GM21717 (cell line): ENCODE results near the gene FAM20C.

Experiments
- ATAC-seq: cut with Tn5 transposase; IDR thresholded peaks from one replicate; pipeline ENCODE4 v1.9.1; 2021; ENCODE audit warnings: mild to moderate bottlenecking, moderate library complexity; ENCODE audit not compliant: unreplicated experiment

FAM20C gene

GRCh38 chr7:191981-192649 lies at the start of gene FAM20C:
Gene FAM20C (plus strand): TSS chr7:192571. CDS start chr7:193200, 629 bp downstream.
- no peak for ATAC-seq

GRCh38 chr7:143145-143751 lies 49.1 kb upstream of the FAM20C start:
- no peak for ATAC-seq

DNA sequence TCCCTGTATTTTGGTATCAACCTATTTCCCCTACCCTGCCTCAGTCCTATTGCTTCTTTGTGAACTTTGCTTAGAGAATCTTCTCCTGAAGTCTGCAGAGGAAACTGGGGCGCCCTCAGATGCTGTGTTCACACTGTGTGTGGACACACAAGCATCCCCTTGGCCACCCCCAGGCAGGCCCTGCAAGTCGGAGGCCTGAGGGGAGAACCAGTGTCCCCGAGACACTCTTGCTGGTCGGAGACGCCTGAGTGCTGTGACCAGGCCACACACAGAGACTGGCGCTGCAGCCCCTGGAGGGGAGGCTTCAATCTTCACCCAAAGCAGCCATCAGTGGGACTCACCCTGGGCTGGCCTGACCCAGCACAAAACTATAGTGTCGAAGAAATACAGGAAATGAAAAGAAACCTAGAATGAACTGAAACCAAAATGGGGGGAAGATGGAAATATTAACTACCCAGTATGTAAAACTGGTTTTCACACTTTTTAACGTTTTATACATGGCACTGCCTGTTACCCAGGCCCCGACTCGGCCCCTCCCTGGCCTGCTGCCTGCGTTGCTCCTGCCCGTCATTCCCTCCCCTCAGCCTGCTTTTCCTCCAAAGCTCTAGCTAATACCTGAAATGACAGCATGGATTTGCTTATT lies 48.4 kb upstream of the FAM20C start:
- ATAC-seq: no peak

DNA sequence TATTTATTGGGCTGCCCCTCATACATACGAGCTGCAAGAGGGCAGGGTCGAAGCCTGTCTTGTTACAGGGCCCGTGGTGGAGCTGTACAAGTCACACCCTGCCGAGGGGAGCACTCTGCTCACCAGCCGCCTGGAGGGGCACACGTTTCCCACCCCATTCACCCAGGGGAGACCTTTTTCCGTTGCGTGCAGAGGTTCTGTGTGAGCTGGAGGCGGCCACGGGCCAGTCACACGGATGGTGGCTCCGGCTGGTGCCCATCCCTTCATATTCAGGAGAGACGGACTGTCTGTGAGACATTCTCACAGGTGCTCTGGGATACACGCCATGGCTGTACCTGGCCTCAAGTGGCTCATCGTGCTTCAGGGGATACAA lies 47.9 kb upstream of the FAM20C start:
- no peak for ATAC-seq

GRCh38 chr7:145863-146262 lies 46.5 kb upstream of the FAM20C start:
- no peak for ATAC-seq

DNA sequence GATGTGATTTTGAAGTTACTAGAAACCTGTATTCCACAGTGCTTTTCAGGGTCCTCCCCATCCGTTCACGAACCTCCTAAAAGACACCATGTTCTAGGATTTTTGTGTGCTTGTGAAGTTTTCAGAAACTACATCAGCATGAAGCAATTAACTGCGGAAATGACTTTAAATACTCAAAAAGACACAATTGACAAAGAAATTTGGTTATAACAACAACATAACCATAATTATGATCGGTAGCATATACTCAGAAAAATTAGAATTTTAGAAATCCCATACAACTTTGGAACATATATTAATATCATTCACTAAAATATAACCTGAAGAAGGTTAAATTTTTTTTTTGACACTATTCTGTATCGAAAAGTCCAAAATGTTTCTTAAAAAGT lies 43.8 kb upstream of the FAM20C start:
- no peak for ATAC-seq

DNA sequence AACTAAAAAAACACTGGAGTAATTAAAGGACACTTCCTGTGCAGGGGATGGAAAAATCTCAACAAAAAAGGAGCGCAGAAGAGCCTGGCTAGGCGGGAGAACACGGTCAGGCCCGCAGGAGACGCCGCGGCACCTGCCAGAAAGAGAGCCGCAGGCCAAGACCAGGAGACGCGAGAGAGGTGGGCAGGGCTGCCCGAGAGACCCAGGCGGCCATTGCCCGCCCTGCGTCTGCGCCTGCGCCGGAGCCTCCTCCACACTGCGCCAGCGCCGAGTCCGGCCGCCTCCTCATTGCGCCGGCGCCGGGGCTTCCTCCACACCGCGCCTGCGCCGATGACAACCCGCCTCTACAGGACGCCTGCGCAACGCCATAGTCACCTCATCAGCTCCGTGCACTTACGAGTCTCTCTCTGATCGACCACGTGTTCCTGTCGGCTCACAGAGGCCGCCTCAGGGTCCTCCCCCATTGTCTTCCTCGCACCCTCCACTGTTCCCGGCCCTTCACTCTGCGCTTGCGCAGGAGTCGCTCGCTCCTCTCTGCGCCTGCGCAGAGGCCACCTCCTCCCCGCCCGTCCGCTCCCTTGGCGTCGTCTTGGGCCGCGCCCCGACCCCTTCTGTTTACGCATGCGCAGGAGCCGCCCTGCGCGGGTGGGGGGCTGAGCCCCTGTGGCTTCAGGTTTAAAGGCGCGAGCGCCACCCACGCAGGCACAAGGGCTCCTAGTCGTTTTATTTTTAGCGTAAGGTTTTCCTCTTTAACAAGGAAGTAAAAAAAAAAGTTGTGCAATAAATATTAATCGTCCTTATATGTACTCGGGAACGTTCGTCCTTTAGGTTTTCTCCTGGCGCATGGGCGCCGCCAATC lies 43.2 kb upstream of the FAM20C start:
- ATAC-seq: peak; percentile 90

DNA sequence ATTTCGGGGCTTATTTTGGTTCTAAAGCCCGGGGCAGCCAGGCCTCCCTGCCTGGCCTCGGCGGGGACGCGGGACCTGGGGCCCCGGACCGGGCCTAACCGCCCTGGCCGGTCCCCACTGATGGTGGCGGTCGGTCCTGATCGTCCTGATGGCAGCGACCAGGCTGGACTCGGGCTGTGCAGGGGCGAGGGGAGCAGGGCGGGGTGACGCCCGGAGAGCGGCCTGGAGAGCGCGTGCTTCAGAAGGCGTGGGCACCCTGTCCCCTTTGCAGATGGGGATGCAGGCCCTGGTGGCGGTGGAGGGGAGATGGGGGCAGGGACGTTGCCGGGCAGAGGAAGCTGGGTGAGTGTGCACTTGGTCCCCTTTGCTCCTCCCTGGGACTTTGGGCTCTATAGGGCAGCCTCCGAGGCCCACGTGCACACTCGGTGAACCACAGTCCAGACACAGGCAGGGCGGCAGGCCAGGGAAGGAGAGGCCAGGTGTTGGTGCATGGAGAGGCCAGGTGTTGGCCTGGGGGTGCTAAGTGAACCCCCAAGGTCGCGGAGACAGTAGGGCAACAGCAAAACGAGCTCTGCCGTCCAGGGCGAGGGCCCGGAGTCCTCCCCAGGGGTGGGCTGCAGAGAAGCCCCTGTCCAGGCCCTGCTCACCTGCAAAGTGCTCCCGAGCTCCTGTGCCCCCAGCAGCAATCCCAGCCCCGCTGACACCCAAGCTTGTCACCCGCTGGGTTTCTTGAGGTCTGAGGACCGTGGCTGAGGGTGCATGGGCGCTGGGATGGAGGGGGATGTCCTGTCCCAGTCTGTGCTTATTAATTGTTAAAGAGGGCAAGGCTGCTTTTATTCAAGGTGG lies 42.4 kb upstream of the FAM20C start:
- peak; percentile 20 for ATAC-seq

DNA sequence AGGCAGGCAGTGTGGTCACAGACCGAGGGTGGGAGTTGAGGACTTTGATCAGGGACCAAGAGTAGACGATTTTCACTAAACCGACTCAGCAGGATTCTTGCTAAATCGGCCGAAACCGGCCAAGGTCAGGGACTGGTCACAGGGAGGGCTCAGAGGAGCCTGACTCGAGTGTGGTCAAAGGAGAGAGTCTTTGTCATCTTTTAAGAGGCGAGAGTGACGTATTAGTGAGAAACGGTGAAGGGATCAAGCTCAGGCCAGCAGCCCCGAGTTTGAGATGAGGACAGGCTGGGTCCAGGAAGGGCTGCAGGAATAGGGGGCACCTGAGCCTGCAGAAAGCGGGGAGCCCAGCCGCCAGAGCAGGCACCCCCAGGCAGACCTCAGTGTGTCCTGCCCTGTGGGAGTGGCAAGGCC lies 41.6 kb upstream of the FAM20C start:
- ATAC-seq: no peak

DNA sequence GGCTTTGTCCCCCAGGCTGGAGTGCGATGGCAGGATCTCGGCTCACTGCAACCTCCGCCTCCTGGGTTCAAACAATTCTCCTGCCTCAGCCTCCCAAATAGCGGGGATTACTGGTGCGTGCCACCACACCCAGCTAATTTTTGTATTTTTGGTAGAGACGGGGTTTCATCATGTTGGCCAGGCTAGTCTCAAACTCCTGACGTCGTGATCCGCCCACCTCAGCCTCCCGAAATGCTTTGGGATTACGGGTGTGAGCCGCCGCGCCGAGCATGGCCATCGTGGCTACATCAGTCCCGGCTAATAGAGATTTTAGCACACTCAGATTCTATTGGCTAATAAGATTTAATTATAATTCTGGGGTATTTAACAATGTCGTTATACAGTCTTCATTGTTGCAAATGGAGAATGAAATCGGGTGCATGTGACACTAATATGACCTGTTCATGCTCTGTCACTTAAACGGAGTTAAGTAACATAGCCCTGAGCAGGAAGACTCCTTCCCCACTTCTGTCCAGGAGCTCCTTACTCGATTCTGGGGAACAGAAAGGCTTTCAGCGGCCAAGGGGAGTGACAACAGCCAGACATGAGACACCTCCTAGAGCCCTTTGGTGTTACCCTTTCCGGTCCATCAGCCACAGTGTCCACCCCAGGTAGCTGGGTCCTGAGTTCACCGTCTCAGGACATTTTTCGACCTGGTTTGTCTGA lies 40.9 kb upstream of the FAM20C start:
- no peak for ATAC-seq

- no peak for ATAC-seq
These were observed 39.5 kb upstream of the FAM20C start for GRCh38 chr7:152702-153391.

DNA sequence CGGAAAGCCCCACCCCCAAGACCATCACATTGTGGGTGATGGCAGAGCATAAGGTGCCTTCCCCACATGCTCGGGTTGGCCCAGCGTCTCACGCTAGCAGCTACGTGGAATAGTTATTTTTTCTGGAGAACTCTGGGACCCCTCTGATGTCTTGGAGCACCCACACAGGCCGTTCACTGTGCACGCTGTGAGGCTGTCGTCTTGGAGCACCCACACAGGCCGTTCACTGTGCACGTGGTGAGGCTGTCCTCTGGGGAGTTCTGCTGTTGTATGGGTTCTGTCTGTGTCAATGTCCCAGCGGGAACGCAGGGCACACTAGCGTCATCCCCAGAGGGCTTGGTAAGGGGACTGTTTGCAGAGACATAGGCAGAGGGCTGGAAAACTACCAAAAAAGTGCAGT lies 38.8 kb upstream of the FAM20C start:
- no peak for ATAC-seq

DNA sequence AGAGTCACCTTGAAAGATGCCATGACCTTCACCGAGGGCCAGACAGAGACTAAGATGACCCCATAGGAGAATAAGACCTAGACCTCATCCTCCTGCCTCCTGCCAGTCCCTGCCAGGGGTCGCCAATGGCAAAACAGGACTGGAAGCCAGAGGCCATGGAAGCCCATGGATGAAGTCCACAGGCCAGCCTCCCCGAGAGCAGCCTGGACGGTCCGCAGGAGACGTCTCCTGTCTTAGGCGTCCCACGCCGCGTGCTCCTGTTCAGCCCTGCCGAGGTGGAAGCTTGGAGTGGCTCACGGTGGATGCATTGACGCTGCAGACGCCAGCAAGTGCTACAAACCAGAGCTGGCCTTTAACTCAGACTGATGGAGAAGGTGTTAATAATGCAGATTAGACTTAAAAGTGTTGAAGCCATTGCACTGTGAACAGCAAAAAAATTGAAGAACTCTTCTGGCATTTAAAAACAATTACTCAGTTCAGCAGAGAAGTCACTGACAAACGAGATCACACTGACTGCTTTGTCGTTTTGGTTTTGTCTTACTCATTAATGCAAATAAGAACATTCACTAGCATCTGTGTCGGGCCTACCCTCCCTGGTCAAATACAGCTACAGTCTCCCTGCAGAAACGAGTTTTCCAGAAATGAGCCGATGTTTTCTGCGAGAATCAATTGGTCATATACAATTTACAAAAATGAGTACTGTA lies 38.1 kb upstream of the FAM20C start:
- no peak for ATAC-seq

- ATAC-seq: no peak
These were observed 36.9 kb upstream of the FAM20C start for GRCh38 chr7:155469-155900.

- ATAC-seq: no peak
These were observed 36.0 kb upstream of the FAM20C start for GRCh38 chr7:156111-157007.

GRCh38 chr7:157008-157310 lies 35.4 kb upstream of the FAM20C start:
- ATAC-seq: no peak

DNA sequence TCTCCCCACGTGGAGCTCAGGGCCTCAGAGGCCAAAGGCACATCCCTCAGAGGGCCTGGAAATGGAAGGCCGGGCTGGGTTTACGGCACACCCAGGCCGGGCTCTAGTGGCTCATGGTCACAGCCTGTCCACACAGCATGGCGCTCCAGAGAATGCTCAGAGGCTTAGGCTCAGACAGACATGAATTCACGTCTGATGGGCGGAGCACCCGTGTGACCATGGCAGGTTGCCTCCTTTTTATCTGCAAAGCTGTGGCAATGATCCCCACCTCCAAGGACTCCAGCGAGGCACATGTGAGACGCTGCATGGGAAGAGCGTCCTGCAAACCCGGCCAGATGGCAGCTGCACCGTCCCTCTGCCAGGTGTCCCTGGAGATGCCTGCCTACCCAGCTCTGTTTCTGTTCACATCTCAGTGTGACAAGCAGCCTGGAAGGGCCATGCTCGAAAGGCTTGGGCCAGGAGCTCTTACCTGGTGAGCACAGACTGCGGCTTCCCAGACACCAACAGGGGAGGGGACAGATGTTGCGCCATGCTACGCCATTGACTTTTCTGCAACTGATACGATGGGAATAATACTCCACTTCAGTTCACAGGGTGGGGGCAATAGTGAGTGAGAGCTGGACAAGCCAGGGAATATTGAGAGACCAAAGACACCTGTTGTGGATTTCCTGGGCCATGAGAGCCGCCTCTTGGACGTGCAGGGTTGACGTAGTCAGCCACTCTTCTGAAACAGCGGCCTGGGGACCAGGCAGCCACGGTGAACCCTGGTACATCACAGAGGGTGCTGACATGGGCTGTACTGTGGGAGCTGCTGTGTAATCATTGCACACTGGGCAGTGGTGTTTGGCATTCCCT lies 34.4 kb upstream of the FAM20C start:
- no peak for ATAC-seq
